Measurements from ENCODE around the gene SETD6.

GRCh38 chr16:58492735-58493134 lies 22.6 kb upstream of the SETD6 start:
- TF ChIP-seq CTCF (IDR thresholded peaks at IDR 0.05; ENCODE audit: low read depth, low read length), result no peak
- TF ChIP-seq EZH2phosphoT487 (IDR thresholded peaks at IDR 0.05; ENCODE audit: low read depth), result no peak
